ENCODE results near the gene DGLUCY. TPM values are rescaled to one million over a fixed set of nuclear protein-coding genes. Genes with fewer than 3 reads are reported as not detected.
"Not testable (repeated sequence)": the region's sequence is repeated elsewhere in the genome, so short reads cannot be mapped to it uniquely, and the experiment has no call there.

The DGLUCY gene
- total RNA-seq, 1 donor from 2014 or later: 53.8 TPM

DNA sequence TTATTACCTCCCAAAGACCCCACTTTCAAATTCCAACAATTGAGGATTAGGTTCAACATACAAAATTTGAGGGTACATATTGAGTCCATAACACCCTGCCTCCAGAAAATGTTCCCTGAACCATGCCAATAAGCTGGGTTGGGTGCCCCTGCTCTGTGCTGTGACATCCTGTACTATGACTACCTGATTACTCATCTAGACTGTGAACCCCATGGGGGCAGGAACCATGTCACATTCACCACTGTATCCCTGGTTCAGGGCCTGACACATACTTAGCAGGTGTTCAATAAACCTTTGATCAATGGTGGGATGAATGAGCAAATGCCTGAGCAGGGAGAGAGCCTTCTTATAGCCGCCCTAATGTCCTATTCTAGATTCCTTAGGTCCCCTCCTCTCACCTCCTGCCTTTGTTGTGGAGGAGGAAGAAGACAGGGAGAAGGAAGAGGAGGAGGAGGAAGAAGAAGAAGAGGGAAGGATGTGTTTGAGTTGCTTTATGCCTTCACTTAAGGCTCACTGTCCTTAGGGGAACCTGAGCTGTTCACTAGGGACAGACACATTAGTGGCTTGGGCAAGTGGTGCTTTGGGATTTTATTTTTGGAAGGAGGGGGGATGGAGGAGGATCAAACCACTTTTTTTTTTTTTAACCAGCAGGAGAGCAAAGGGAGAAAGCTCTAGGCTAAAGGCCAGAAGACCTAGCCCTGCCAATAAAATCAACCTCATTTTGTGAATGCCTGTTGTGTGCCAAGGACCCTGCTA lies 109.3 kb downstream of the DGLUCY start:
- intact Hi-C loops (cut with DNase I): no loop called here
- no peak for ATAC-seq
- no peak for DNase-seq (ENCODE audit: low spot score)

DNA sequence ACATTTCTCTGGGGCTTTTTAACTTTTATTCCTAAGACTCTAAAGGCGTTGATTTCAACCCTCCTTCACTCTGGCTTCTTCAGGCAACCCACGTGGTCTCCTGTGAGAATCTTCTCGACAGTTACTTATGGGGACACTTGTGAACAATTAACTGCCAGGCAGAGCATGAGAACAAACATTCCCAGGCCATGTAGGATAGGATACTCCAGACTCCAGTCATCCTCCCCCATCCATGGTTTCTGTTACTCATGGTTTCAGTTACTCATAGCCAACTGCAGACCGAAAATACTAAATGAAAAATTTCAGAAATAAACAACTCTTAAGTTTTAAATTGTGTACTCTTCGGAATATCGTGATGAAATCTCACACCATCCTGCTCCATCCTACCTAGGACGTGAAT lies 111.2 kb downstream of the DGLUCY start:
- no peak for ATAC-seq

GRCh38 chr14:91226360-91226759 lies 112.5 kb downstream of the DGLUCY start:
- DNase-seq (ENCODE audit: low spot score); ATAC-seq; intact Hi-C loops (cut with DNase I): not testable (repeated sequence)

More for the DNA sequence above, 111.2 kb downstream of the DGLUCY start:
- DNase-seq (ENCODE audit: low spot score): no peak
- intact Hi-C loops (cut with DNase I): no loop called here

GRCh38 chr14:91227183-91227628 lies 113.3 kb downstream of the DGLUCY start:
- intact Hi-C loops (cut with DNase I): no loop called here
- no peak for ATAC-seq

GRCh38 chr14:91228112-91229004 lies 114.5 kb downstream of the DGLUCY start:
- DNase-seq (ENCODE audit: low spot score) (no peak), ATAC-seq (no peak)
- intact Hi-C loops (cut with DNase I): no loop called here

More at GRCh38 chr14:91227183-91227628, 113.3 kb downstream of the DGLUCY start:
- DNase-seq (ENCODE audit: low spot score): no peak

DNA sequence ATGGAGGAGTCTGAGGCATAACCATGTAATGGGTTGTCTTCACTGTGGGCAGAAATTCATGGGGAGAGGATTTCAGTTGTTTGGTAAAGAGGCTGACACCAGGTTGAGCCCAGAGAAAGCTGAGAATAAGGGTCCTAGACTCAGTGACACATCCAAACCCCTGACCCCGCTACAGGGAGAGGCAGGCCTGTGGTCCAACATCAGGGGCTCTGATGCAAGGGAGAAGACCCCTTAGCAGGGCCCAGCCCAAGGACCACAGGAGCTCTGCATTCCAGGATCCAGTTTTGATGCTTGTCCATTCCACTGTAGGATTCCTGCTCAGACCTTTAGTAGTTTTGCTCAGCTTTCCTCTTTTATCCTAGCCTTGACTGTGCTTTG lies 115.1 kb downstream of the DGLUCY start:
- DNase-seq (ENCODE audit: low spot score): no peak
- intact Hi-C loops (cut with DNase I): no loop called here
- ATAC-seq: no peak

DNA sequence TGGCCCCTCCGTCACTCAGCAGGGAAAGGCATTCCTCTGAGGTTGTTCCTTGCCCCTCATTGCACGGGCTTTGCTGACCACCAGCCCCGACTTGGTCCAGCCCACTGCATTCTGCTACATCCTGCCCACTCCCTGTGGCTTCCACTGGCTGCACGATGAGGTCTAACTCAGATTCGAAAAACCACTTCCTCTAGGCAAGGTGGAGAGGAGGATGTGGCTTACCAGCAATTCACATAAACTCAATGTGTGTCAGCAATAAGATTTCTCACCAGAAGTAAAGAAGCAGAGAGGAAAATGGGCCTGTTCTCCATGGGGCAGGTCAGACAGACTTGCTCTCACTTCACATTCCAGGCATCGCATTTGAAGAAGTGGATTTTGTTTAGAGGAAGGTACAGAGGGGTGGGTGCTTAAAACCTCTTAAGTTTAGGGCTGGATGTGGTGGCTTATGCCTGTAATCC lies 115.9 kb downstream of the DGLUCY start:
- intact Hi-C loops (cut with DNase I): no loop called here
- ATAC-seq (peak; percentile 20), DNase-seq (ENCODE audit: low spot score) (no peak)

DNA sequence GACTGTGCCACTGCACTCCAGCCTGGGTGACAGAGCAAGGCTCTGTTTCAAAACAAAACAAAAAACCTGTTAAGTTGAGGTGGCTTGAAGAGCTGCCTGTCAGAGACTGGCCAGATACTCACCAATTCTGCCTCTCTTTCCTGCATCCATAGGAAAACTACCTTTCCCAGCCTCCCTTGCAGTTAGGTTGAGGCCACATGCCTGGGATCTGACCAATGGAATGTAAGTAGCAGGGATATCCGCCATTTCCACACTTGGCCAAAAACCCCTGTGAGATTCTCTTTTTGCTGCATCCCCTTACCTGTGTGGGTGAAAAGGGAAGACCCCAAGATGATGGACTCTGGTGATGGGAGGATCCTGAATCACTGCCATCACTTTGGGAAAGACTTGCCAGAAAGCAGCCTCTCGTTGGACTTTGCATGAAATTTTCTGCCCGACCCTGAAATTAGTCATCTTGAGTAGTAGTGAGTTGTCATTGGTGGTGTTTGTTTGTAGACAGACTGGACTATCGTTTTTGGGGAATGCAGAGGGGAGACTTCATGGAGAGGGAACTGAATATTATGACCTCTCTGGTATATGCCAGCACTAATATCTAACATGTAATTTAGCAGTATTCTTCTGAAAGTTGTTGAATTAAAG lies 116.6 kb downstream of the DGLUCY start:
- ATAC-seq (no peak), DNase-seq (ENCODE audit: low spot score) (no peak)
- intact Hi-C loops (cut with DNase I): no loop called here

- DNase-seq (ENCODE audit: low spot score) (no peak), ATAC-seq (no peak)
- intact Hi-C loops (cut with DNase I): no loop called here
These were observed 117.6 kb downstream of the DGLUCY start for GRCh38 chr14:91231446-91231845.

GRCh38 chr14:91232052-91232451 lies 118.2 kb downstream of the DGLUCY start:
- DNase-seq (ENCODE audit: low spot score) (no peak), ATAC-seq (no peak)
- intact Hi-C loops (cut with DNase I): no loop called here

DNA sequence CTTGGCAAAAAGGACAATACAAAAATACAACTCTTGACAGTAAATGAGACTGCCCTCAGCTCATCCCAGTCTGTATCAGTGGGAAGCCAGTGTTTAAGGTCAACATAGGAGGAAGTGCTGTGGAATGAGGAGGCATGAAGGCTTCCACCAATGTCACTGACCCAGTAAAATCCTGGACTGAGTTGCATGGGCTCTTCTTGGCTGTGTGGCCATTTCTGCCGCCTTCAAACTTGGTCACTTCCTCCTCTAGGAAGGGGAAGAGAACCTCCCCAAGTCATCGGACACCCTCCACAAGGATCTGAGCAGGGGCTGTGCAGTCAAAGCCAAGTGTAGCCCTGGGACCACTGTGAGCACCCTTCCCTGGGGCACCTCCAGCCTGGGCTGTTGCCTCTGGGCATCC lies 118.7 kb downstream of the DGLUCY start:
- DNase-seq (ENCODE audit: low spot score) (no peak), ATAC-seq (no peak)
- intact Hi-C loops (cut with DNase I): no loop called here

- intact Hi-C loops (cut with DNase I): no loop called here
- no peak for DNase-seq (ENCODE audit: low spot score)
- ATAC-seq: peak; percentile 22
These were observed 120.3 kb downstream of the DGLUCY start for GRCh38 chr14:91233936-91234790.

DNA sequence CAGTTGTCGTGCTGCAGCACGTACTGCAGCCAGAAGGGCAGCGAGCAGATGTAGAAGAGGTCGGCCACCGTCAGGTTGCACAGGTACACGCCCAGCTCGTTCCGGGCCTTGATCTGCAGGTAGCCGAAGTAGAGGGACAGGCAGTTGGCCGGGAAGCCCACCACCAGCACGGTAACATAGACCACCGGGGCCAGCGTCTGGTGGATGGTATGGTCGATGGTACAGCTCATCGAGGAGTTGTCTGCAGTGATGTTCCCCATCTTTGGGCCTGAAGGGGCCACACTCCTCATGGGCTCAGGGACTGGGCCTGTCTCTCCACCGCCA lies 120.9 kb downstream of the DGLUCY start:
- intact Hi-C loops (cut with DNase I): no loop called here
- ATAC-seq (no peak), DNase-seq (ENCODE audit: low spot score) (no peak)

DNA sequence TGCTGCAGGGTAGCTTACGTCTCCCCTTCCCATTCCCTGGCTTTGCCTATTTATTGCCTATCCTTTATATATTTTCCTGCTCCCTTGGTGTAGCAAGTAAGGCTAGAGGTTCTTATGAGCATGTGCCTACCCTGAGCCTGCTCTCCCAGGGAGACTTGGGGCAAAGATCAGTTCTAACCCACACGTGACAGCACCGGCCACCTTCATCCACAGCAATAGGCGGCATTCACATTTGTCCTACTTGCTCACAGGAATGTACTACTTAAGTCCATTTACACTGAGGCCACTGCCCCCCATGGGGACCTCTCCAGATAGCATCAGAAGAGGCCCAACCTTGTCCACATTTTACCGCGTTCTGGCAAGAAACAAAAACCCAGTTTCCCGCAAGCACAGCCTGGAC lies 122.0 kb downstream of the DGLUCY start:
- ATAC-seq (no peak), DNase-seq (ENCODE audit: low spot score) (no peak)
- intact Hi-C loops (cut with DNase I): no loop called here

GRCh38 chr14:91237219-91237618 lies 123.3 kb downstream of the DGLUCY start:
- ATAC-seq (no peak), DNase-seq (ENCODE audit: low spot score) (no peak)
- intact Hi-C loops (cut with DNase I): no loop called here

GRCh38 chr14:91238085-91238484 lies 124.2 kb downstream of the DGLUCY start:
- intact Hi-C loops (cut with DNase I): no loop called here
- DNase-seq (ENCODE audit: low spot score): no peak
- no peak for ATAC-seq

DNA sequence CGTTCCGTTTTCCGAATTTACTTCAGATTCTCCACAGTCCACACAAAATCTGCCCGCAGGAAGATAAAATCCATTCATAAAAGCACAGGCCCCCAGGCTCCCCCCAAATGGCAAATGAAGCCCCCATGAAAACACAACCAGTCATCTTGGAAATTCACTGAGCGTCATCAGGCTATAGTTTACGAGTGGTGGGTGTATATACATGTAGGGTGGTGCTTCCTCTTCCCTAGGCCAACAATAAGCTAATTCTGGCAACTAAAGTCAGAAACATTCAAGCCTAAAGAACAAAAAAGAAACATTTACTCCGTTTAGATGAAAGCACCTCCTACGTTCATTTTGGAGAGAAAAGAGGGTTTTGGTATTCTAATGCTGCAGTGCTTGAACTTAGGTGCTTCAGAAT lies 124.8 kb downstream of the DGLUCY start:
- ATAC-seq: no peak
- DNase-seq (ENCODE audit: low spot score): no peak
- intact Hi-C loops (cut with DNase I): no loop called here

GRCh38 chr14:91241863-91242262 lies 128.0 kb downstream of the DGLUCY start:
- DNase-seq (ENCODE audit: low spot score) (no peak), ATAC-seq (no peak)
- intact Hi-C loops (cut with DNase I): no loop called here

DNA sequence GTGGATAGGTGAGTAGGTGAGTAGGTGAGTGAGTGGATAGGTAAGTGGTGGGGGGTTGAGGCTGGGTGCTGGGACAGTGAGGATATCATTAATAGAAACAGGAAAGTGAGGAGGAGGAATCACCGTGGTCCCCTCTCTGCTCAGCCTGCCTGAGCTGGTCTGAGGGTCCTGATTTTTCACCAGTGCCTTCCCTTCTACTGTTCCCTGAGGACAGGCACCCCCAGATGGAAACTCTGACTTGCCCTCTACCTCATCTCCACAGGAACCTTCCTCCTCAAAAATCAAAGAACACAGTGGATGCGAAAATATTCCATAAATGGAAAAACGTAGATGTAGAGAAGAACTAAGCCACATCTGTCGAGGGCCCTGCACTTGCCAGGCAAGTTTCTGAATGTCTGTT lies 128.8 kb downstream of the DGLUCY start:
- DNase-seq (ENCODE audit: low spot score): no peak
- ATAC-seq: no peak
- intact Hi-C loops (cut with DNase I): no loop called here

All from sciatic nerve (tissue), 2 donors.